ENCODE measurements around the gene HAUS7. TPM values are rescaled to one million over a fixed set of nuclear protein-coding genes. Genes with fewer than 3 reads are reported as not detected.

Gene HAUS7
- total RNA-seq, 1 donor from 2014 or later: 13.1 TPM

GRCh38 chrX:153514259-153514658 is 43.9 kb upstream of the HAUS7 start:
- Histone ChIP-seq H3K79me2 (ENCODE audit: low read depth) (no peaks in the 10 kb centered on the region), H2AFZ (replicated peaks) (no peak overlapping the region), H3K4me1 (no peaks in the 10 kb centered on the region), H3K9ac (no peak overlapping the region), H3K36me3 (no peaks in the 10 kb centered on the region), H3F3A (ENCODE audit: low read depth) (no peaks in the 10 kb centered on the region), H3K27ac (no peak overlapping the region), H3K9me3 (ENCODE audit: low read depth) (no peaks in the 10 kb centered on the region), H4K20me1 (ENCODE audit: low read depth) (no peaks in the 10 kb centered on the region), H3K4me3 (no peak overlapping the region), H3K27me3 (peaks cover 41% of the 10 kb centered on the region), H3K4me2 (no peak overlapping the region)
- TF ChIP-seq EZH2 (IDR thresholded peaks at IDR 0.05) (no peak), EZH2phosphoT487 (IDR thresholded peaks at IDR 0.05) (no peak), CTCF (IDR thresholded peaks at IDR 0.05) (no peak)
- DNase-seq (ENCODE audit: low spot score): no peak
- Mint-ChIP-seq H3K9me3 (peaks cover 20% of the 10 kb centered on the region), H3K27me3 (ENCODE audit: insufficient read depth, low read depth) (peaks cover 16% of the 10 kb centered on the region), H3K4me3 (no peak overlapping the region), H3K36me3 (no peaks in the 10 kb centered on the region), H3K27ac (no peak overlapping the region), H3K4me1 (peaks cover 7% of the 10 kb centered on the region)

- Histone ChIP-seq H3K27me3 (peaks cover 31% of the 10 kb centered on the region), H2AFZ (replicated peaks) (no peak overlapping the region), H4K20me1 (ENCODE audit: low read depth) (no peaks in the 10 kb centered on the region), H3K36me3 (no peaks in the 10 kb centered on the region), H3F3A (ENCODE audit: low read depth) (no peaks in the 10 kb centered on the region), H3K9ac (no peak overlapping the region), H3K79me2 (ENCODE audit: low read depth) (no peaks in the 10 kb centered on the region), H3K9me3 (ENCODE audit: low read depth) (no peaks in the 10 kb centered on the region), H3K4me2 (no peak overlapping the region), H3K27ac (no peak overlapping the region), H3K4me1 (no peaks in the 10 kb centered on the region), H3K4me3 (no peak overlapping the region)
- Mint-ChIP-seq H3K36me3 (no peaks in the 10 kb centered on the region), H3K4me3 (no peak overlapping the region), H3K27me3 (ENCODE audit: insufficient read depth, low read depth) (peaks cover 10% of the 10 kb centered on the region), H3K27ac (no peak overlapping the region), H3K4me1 (peaks cover 3% of the 10 kb centered on the region), H3K9me3 (peaks cover 17% of the 10 kb centered on the region)
- TF ChIP-seq EZH2phosphoT487 (IDR thresholded peaks at IDR 0.05) (no peak), CTCF (IDR thresholded peaks at IDR 0.05) (no peak), EZH2 (IDR thresholded peaks at IDR 0.05) (no peak)
- DNase-seq (ENCODE audit: low spot score): no peak
Measured at GRCh38 chrX:153513265-153513664, 42.9 kb upstream of the HAUS7 start.

GRCh38 chrX:153512501-153512893 is 42.1 kb upstream of the HAUS7 start:
- Histone ChIP-seq H3K9ac (no peak overlapping the region), H3K9me3 (ENCODE audit: low read depth) (no peaks in the 10 kb centered on the region), H3K4me2 (no peak overlapping the region), H3K4me1 (no peaks in the 10 kb centered on the region), H3K79me2 (ENCODE audit: low read depth) (no peaks in the 10 kb centered on the region), H3K27me3 (peaks cover 23% of the 10 kb centered on the region), H4K20me1 (ENCODE audit: low read depth) (no peaks in the 10 kb centered on the region), H2AFZ (replicated peaks) (no peak overlapping the region), H3K4me3 (no peak overlapping the region), H3K27ac (no peak overlapping the region), H3F3A (ENCODE audit: low read depth) (no peaks in the 10 kb centered on the region), H3K36me3 (no peaks in the 10 kb centered on the region)
- no peak for TF ChIP-seq EZH2phosphoT487 (IDR thresholded peaks at IDR 0.05)
- Mint-ChIP-seq H3K36me3 (no peaks in the 10 kb centered on the region), H3K9me3 (peaks cover 19% of the 10 kb centered on the region), H3K4me1 (peaks cover 3% of the 10 kb centered on the region), H3K27me3 (ENCODE audit: insufficient read depth, low read depth) (peaks cover 9% of the 10 kb centered on the region), H3K27ac (no peak overlapping the region), H3K4me3 (no peak overlapping the region)
- no peak for DNase-seq (ENCODE audit: low spot score)

- H3K27me3 Mint-ChIP-seq (ENCODE audit: insufficient read depth, low read depth): peaks cover 7% of the 10 kb centered on the region
- Histone ChIP-seq H3K36me3 (no peaks in the 10 kb centered on the region), H3K9ac (no peak overlapping the region), H4K20me1 (ENCODE audit: low read depth) (no peaks in the 10 kb centered on the region), H3K79me2 (ENCODE audit: low read depth) (no peaks in the 10 kb centered on the region), H3K4me3 (no peak overlapping the region), H3K4me1 (no peaks in the 10 kb centered on the region), H3K27me3 (peaks cover 18% of the 10 kb centered on the region), H3K27ac (no peak overlapping the region), H3K4me2 (no peak overlapping the region), H3K9me3 (ENCODE audit: low read depth) (no peaks in the 10 kb centered on the region), H2AFZ (replicated peaks) (no peak overlapping the region), H3F3A (ENCODE audit: low read depth) (no peaks in the 10 kb centered on the region)
- H3K4me1 Mint-ChIP-seq: peaks cover 3% of the 10 kb centered on the region
- TF ChIP-seq EZH2phosphoT487 (IDR thresholded peaks at IDR 0.05) (no peak), EZH2 (IDR thresholded peaks at IDR 0.05) (no peak), CTCF (IDR thresholded peaks at IDR 0.05) (no peak)
- no peak overlapping the region for H3K27ac Mint-ChIP-seq
- H3K36me3 Mint-ChIP-seq: no peaks in the 10 kb centered on the region
- H3K9me3 Mint-ChIP-seq: peaks cover 19% of the 10 kb centered on the region
- no peak overlapping the region for H3K4me3 Mint-ChIP-seq
- no peak for DNase-seq (ENCODE audit: low spot score)
Measured at GRCh38 chrX:153511784-153512500, 41.6 kb upstream of the HAUS7 start.
